ENCODE data around the gene GBGT1. TPM values are rescaled to one million over a fixed set of nuclear protein-coding genes. Genes with fewer than 3 reads are reported as not detected.

Gene GBGT1
- total and polyA plus RNA-seq, 9 of the 15 experiments (the other 6 are each of a cell fraction or from before 2014, with no cell fraction given), result 0.55 to 25.8 (median 13.7) TPM

DNA sequence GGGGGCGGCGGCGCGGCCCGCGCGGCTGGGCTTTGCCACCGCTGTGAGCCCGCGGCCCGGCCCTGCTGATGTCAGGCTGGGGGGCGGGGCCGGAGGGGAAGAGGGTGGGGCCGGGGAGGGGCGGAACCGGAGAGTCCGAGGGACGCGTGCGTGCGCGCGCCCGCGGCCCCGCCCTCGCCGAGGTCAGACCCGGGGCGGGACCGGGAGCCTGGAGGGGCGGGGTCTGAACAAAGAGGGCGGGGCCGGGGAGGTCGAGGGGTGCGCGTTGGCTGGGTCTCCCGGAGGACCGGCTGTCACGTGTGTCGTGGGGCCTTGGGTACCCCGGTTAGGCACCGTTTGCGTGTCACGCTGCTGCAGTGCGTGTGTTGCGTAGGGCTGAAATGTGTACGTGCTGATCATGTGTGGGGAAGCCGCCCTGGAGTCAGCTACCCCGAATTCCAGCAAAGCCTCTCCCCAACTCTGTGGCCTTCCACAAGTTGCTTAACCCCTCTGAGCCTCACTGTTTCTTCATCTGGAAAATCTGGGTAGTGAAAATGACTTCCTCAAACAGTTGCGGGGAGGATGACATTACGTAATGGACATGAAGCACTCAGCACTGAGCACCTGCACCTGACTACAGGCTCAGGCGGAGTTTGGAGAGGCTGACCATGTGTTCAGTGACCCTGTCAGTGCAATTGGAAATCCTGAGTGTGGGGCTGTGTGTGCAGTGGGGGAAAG lies 42.4 kb downstream of the GBGT1 start, which contains the start of gene RALGDS (continued):
- TF ChIP-seq, protein P1, sequence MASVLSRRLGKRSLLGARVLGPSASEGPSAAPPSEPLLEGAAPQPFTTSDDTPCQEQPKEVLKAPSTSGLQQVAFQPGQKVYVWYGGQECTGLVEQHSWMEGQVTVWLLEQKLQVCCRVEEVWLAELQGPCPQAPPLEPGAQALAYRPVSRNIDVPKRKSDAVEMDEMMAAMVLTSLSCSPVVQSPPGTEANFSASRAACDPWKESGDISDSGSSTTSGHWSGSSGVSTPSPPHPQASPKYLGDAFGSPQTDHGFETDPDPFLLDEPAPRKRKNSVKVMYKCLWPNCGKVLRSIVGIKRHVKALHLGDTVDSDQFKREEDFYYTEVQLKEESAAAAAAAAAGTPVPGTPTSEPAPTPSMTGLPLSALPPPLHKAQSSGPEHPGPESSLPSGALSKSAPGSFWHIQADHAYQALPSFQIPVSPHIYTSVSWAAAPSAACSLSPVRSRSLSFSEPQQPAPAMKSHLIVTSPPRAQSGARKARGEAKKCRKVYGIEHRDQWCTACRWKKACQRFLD (CRISPR knock-in tag; IDR thresholded peaks at IDR 0.05), result no peak
- TF ChIP-seq GATAD2B (IDR thresholded peaks at IDR 0.05; ENCODE audit: borderline replicate concordance), result no peak
- TF ChIP-seq BHLHE40 (IDR thresholded peaks at IDR 0.05; ENCODE audit: low read length), result no peak; the same call in none of the 2 replicates
- TF ChIP-seq ZNF584 (CRISPR knock-in tag; IDR thresholded peaks at IDR 0.05; ENCODE audit: low read depth), result 0 out of 2 replicates have a peak, but pooled peaks have one; percentile 47
- no peak for TF ChIP-seq NCOA4 (IDR thresholded peaks at IDR 0.05; ENCODE audit: partially characterized antibody)
- no peak for TF ChIP-seq TCF7L2 (IDR thresholded peaks at IDR 0.05; ENCODE audit: low read depth, low read length)
- no peak for TF ChIP-seq NCOA6 (IDR thresholded peaks at IDR 0.05)
- TF ChIP-seq, protein P2, sequence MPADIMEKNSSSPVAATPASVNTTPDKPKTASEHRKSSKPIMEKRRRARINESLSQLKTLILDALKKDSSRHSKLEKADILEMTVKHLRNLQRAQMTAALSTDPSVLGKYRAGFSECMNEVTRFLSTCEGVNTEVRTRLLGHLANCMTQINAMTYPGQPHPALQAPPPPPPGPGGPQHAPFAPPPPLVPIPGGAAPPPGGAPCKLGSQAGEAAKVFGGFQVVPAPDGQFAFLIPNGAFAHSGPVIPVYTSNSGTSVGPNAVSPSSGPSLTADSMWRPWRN (IDR thresholded peaks at IDR 0.05; ENCODE audit: low read depth), result no peak
- no peak for TF ChIP-seq RBM34 (IDR thresholded peaks at IDR 0.05; ENCODE audit: borderline replicate concordance, insufficient read depth, low read length)
- TF ChIP-seq, protein P3, sequence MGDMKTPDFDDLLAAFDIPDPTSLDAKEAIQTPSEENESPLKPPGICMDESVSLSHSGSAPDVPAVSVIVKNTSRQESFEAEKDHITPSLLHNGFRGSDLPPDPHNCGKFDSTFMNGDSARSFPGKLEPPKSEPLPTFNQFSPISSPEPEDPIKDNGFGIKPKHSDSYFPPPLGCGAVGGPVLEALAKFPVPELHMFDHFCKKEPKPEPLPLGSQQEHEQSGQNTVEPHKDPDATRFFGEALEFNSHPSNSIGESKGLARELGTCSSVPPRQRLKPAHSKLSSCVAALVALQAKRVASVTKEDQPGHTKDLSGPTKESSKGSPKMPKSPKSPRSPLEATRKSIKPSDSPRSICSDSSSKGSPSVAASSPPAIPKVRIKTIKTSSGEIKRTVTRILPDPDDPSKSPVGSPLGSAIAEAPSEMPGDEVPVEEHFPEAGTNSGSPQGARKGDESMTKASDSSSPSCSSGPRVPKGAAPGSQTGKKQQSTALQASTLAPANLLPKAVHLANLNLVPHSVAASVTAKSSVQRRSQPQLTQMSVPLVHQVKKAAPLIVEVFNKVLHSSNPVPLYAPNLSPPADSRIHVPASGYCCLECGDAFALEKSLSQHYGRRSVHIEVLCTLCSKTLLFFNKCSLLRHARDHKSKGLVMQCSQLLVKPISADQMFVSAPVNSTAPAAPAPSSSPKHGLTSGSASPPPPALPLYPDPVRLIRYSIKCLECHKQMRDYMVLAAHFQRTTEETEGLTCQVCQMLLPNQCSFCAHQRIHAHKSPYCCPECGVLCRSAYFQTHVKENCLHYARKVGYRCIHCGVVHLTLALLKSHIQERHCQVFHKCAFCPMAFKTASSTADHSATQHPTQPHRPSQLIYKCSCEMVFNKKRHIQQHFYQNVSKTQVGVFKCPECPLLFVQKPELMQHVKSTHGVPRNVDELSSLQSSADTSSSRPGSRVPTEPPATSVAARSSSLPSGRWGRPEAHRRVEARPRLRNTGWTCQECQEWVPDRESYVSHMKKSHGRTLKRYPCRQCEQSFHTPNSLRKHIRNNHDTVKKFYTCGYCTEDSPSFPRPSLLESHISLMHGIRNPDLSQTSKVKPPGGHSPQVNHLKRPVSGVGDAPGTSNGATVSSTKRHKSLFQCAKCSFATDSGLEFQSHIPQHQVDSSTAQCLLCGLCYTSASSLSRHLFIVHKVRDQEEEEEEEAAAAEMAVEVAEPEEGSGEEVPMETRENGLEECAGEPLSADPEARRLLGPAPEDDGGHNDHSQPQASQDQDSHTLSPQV (IDR thresholded peaks at IDR 0.05), result peak; percentile 25; the same call in 1 of the 2 replicates
- no peak for TF ChIP-seq CAMTA2 (CRISPR knock-in tag; conservative IDR thresholded peaks at IDR 0.05)
- peak; percentile 22; the same call in 1 of the 2 replicates for TF ChIP-seq DPF2 (IDR thresholded peaks at IDR 0.05)
- TF ChIP-seq ZNF263 (CRISPR knock-in tag; IDR thresholded peaks at IDR 0.05; ENCODE audit: borderline replicate concordance), result no peak
- no peak for TF ChIP-seq ZNF408 (CRISPR knock-in tag; IDR thresholded peaks at IDR 0.05; ENCODE audit: low read depth)
- TF ChIP-seq DNMT1 (IDR thresholded peaks at IDR 0.05), result no peak
- TF ChIP-seq PCBP2 (IDR thresholded peaks at IDR 0.05; ENCODE audit: low read depth, low read length, poor library complexity, severe bottlenecking), result no peak
- TF ChIP-seq GTF2F1 (IDR thresholded peaks at IDR 0.05; ENCODE audit: low read depth, low read length), result no peak
- TF ChIP-seq ZNF644 (tag; IDR thresholded peaks at IDR 0.05; ENCODE audit: low read depth), result no peak
- TF ChIP-seq, protein P4, sequence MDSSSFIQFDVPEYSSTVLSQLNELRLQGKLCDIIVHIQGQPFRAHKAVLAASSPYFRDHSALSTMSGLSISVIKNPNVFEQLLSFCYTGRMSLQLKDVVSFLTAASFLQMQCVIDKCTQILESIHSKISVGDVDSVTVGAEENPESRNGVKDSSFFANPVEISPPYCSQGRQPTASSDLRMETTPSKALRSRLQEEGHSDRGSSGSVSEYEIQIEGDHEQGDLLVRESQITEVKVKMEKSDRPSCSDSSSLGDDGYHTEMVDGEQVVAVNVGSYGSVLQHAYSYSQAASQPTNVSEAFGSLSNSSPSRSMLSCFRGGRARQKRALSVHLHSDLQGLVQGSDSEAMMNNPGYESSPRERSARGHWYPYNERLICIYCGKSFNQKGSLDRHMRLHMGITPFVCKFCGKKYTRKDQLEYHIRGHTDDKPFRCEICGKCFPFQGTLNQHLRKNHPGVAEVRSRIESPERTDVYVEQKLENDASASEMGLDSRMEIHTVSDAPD (CRISPR knock-in tag; IDR thresholded peaks at IDR 0.05), result no peak
- peak; percentile 79 to 82 for TF ChIP-seq NRF1 (conservative IDR thresholded peaks at IDR 0.05 in 1 of 2, IDR thresholded peaks at IDR 0.05 in 1 of 2)
- no peak for TF ChIP-seq CBX2 (IDR thresholded peaks at IDR 0.05; ENCODE audit: insufficient read depth, low read length, poor library complexity, severe bottlenecking)

All from K562 (cell line).